Kidney epithelial cell (primary cell): ENCODE data around the gene SPAG6. TPM values are rescaled to one million over a fixed set of nuclear protein-coding genes. Genes with fewer than 3 reads are reported as not detected.

Source experiments
- DNase-seq: peaks from one replicate; pipeline ENCODE4 v3.0.0-alpha.2; 2010; ENCODE audit warnings: low read depth
- H3K27me3 ChIP-seq: 2 replicates; pipeline ENCODE4 v1.6.0; 2011; ENCODE audit warnings: low read length; ENCODE audit not compliant: control insufficient read depth, insufficient read depth
- H3K36me3 ChIP-seq: 2 replicates; pipeline ENCODE4 v1.5.1; 2011; ENCODE audit warnings: low read length; ENCODE audit not compliant: control insufficient read depth, insufficient read depth
- H3K4me3 ChIP-seq: 2 replicates; pipeline ENCODE4 v1.5.1; 2011; ENCODE audit warnings: low read depth, mild to moderate bottlenecking, control low read depth, low read length
- CTCF ChIP-seq: IDR thresholded peaks from 2 replicates; pipeline ENCODE4 v1.5.1; 2011; ENCODE audit warnings: mild to moderate bottlenecking, moderate library complexity, low read length, control low read depth, inconsistent platforms; ENCODE audit not compliant: insufficient read depth, poor library complexity, severe bottlenecking
- total RNA-seq: library from RNA; depleted of rRNA; stranded (reverse); fragments of >200 nt; gene quantifications from 2 replicates; pipeline ENCODE4 v1.2.3, GENCODE V29; 2015

The SPAG6 gene
- total RNA-seq, 1 donor from 2014 or later = 0.79 TPM

DNA sequence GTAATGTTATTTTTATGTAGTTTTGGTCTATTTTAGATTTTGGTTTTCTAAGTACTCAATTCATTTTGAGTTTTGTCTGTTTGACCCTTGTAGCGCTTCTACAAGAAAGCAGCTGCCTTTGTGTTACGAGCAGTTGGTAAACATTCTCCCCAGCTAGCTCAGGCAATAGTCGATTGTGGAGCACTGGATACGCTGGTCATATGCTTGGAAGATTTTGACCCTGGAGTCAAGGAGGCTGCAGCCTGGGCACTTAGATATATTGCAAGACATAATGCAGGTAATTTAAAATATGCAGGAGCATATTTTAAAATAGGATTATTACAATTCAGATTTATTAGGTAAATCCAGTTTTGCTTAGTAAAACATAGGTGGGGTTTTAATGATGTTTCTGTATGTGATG lies 23.1 kb downstream of the SPAG6 start:
- no peak for TF ChIP-seq CTCF
- Histone ChIP-seq H3K4me3 (no peak overlapping the region), H3K36me3 (no peaks in the 10 kb centered on the region), H3K27me3 (no peaks in the 10 kb centered on the region)
- DNase-seq = no peak

DNA sequence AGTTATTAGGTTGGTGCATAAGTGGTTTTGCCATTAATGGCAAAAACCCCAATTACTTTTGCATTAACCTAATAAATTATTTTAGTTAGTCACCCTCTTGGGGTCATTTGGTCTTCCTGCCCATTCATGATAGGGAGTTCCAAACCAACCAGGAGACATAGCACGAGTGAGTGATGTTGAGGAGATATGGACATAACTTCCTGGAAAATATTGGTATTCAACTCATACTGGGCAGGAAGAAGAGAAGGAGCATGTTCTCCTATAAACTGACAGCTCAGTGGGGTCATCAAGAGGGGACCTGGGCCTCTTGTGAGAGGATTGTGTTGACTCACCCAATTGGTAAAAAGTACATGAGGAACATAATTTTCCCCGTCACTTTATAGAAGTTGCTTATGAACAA lies 23.7 kb downstream of the SPAG6 start:
- H3K27me3 ChIP-seq = no peaks in the 10 kb centered on the region
- no peak overlapping the region for H3K4me3 ChIP-seq
- no peaks in the 10 kb centered on the region for H3K36me3 ChIP-seq
- DNase-seq = no peak
- no peak for TF ChIP-seq CTCF

GRCh38 chr10:22369434-22370072 lies 24.3 kb downstream of the SPAG6 start:
- no peaks in the 10 kb centered on the region for H3K36me3 ChIP-seq
- H3K27me3 ChIP-seq = no peaks in the 10 kb centered on the region
- no peak for TF ChIP-seq CTCF
- DNase-seq = peak; percentile 10
- no peak overlapping the region for H3K4me3 ChIP-seq

DNA sequence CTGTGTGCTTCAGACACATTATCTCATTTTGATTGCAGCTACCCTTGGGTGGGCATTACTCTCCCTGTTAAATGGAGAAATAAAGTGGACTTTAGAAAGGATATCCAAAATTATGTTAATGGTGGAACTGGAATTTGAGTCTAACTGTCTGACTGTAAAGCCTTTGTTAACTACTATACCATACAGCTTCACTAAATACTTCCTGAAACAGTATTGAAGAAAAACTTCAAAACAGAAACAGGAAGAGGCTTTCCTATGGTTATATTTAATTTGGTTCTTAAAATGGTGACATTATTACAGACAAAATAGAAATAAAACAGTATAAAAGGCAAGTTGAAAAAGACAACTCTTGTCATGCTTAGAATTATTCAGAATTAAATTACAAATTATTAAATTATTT lies 25.0 kb downstream of the SPAG6 start:
- no peak for TF ChIP-seq CTCF

GRCh38 chr10:22372298-22372697 lies 27.0 kb downstream of the SPAG6 start:
- no peaks in the 10 kb centered on the region for H3K27me3 ChIP-seq

More for the DNA sequence above, 25.0 kb downstream of the SPAG6 start:
- Histone ChIP-seq H3K36me3 (no peaks in the 10 kb centered on the region), H3K27me3 (no peaks in the 10 kb centered on the region), H3K4me3 (no peak overlapping the region)
- DNase-seq = no peak

More at GRCh38 chr10:22372298-22372697, 27.0 kb downstream of the SPAG6 start:
- Histone ChIP-seq H3K36me3 (no peaks in the 10 kb centered on the region), H3K4me3 (no peak overlapping the region)
- no peak for DNase-seq
- no peak for TF ChIP-seq CTCF
